ENCODE data around the gene MOB1A.

Gene MOB1A

GRCh38 chr2:74147727-74148456, 30.8 kb downstream of the MOB1A start, which contains the start of gene BOLA3:
TSS of gene BOLA3 (minus strand) at chr2:74147912. CDS start at chr2:74147874, 38 bp downstream.
- CTCF ChIA-PET = interaction anchor here (0.6 to 13.0 kb wide), 29 partner anchors 8 to 332 kb away, joined by 3 to 221 read pairs (median 3); partner anchors contain the start of genes MOB1A, MTHFD2 and STAMBP
- POLR2A ChIA-PET = interaction anchor here (0.9 kb wide), 1 partner anchor 31 kb away, joined by 4 read pairs; the partner anchor contains the start of gene MOB1A
- TF ChIP-seq, protein P1, sequence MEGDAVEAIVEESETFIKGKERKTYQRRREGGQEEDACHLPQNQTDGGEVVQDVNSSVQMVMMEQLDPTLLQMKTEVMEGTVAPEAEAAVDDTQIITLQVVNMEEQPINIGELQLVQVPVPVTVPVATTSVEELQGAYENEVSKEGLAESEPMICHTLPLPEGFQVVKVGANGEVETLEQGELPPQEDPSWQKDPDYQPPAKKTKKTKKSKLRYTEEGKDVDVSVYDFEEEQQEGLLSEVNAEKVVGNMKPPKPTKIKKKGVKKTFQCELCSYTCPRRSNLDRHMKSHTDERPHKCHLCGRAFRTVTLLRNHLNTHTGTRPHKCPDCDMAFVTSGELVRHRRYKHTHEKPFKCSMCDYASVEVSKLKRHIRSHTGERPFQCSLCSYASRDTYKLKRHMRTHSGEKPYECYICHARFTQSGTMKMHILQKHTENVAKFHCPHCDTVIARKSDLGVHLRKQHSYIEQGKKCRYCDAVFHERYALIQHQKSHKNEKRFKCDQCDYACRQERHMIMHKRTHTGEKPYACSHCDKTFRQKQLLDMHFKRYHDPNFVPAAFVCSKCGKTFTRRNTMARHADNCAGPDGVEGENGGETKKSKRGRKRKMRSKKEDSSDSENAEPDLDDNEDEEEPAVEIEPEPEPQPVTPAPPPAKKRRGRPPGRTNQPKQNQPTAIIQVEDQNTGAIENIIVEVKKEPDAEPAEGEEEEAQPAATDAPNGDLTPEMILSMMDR (IDR thresholded peaks at IDR 0.05; ENCODE audit: insufficient read depth, low read length, missing control alignments) = peak; percentile 63
- no peak for DNase-seq (ENCODE audit: low read depth, low spot score)
- H3K4me3 ChIP-seq (ENCODE audit: low read depth, low read length) = peak within 1 kb of the TSS; percentile 74

DNA sequence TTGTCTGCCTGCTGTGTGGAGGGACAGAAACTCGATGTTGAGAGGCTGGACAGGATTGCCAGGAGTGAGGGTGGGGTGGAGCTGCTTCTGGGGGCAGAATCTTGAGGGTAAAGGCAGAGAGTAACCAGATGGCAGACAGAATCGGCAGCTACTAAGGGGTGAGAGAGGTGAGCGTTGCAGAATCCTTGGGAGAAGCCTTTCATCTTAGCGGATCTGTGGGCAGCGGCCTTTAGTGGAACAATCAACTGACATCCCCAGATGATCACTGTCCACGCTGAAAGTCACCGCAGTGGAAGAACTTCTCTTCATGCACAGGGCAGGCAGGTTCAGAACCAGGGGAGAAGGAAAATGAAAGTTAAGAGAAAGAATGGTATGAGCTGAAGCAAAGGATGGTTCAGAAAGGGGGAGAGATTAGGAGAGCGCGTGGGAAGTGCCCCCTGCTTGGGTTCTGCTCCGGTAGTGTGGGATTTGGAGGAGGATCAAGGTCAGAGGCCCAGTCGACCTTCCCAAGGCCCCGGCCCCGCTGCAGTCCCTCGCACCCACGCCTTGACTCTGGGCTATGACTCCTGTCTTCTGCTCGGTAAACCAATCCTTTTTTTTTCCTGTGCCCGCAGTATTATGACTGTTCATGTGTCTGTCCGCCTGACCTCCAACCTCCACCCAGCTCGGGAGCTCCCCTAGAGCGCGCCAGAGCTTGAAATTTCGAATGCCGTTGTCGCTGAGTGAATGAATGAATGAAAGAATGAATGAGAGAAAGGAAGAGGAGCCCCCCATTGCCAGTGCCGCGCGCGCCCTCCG, 31.6 kb downstream of the MOB1A start:
- CTCF ChIA-PET = interaction anchor here (0.6 to 13.0 kb wide), 24 partner anchors 9 to 331 kb away, joined by 3 to 221 read pairs (median 4); partner anchors contain the start of genes MOB1A, MTHFD2 and STAMBP
- DNase-seq (ENCODE audit: low read depth, low spot score) = no peak
- TF ChIP-seq, protein P1 (IDR thresholded peaks at IDR 0.05; ENCODE audit: insufficient read depth, low read length, missing control alignments) = no peak
- peak overlapping the region; percentile 74 for H3K4me3 ChIP-seq (ENCODE audit: low read depth, low read length)
- POLR2A ChIA-PET = no interaction called here

GRCh38 chr2:74142340-74142739, 36.3 kb downstream of the MOB1A start:
- TF ChIP-seq, protein P1 (IDR thresholded peaks at IDR 0.05; ENCODE audit: insufficient read depth, low read length, missing control alignments) = no peak
- DNase-seq (ENCODE audit: low read depth, low spot score) = no peak
- ChIA-PET CTCF (interaction anchor here (0.8 to 1.0 kb wide), 2 partner anchors 8 to 318 kb away, joined by 3 to 4 read pairs; no protein-coding TSS in a partner anchor), POLR2A (no interaction called here)
- no peak overlapping the region for H3K4me3 ChIP-seq (ENCODE audit: low read depth, low read length)

- ChIA-PET POLR2A (no interaction called here), CTCF (interaction anchor here (0.9 to 4.7 kb wide), 4 partner anchors 10 to 315 kb away, joined by 3 to 28 read pairs (median 4); partner anchors contain the start of gene BOLA3)
- TF ChIP-seq, protein P1 (IDR thresholded peaks at IDR 0.05; ENCODE audit: insufficient read depth, low read length, missing control alignments) = no peak
- DNase-seq (ENCODE audit: low read depth, low spot score) = no peak
- H3K4me3 ChIP-seq (ENCODE audit: low read depth, low read length) = no peak overlapping the region
Observed at GRCh38 chr2:74138600-74139323, 39.9 kb downstream of the MOB1A start.

DNA sequence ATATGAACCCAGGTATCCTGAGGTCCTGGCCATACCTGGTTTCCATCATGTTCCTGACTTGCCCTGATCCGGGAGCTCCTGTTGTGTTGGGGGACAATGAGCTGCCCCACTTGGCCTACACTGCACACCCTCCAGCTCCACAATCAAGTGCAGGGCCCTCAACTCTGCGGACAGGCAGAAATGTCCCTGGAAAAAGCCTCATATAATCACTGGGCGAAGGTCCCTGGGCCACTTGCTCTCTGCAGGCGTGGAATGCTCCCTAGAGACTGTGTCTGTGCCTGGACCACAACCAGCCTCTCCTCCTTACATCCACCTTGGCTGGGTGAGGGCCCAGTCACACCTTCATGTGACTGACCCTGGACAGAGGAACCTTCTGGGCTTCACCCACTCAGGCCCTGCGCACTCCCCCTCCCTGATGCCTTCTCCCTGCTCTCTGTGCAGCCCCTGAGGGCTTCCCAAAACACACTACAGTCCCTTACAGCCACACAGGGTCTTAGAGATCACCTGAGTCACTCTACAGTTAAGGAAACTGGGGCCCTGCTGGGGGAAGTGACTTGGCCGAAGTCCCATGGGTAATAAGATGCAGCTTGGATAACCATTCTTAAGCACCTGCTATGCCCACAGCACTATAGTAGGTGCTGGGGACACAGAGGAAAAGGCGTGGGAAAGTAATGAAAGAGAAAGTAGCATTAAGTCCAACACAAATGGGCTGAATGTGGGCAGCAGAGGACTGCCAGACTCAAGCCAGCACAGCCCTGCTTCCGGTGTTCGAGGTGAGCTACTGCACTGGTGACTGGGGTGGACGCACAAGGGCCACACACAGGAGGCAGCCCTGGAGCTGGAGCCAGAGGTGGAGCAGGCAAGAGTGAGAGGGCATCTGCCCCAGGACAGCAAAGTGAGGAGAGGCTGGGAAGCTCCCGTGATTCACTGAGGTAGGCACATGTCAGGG, 40.8 kb downstream of the MOB1A start:
- no peak for DNase-seq (ENCODE audit: low read depth, low spot score)
- POLR2A ChIA-PET = no interaction called here

More for the DNA sequence above, 40.8 kb downstream of the MOB1A start:
- TF ChIP-seq, protein P1 (IDR thresholded peaks at IDR 0.05; ENCODE audit: insufficient read depth, low read length, missing control alignments) = no peak
- CTCF ChIA-PET = interaction anchor here (1.5 to 4.7 kb wide), 2 partner anchors 11 to 14 kb away, joined by 4 to 28 read pairs; partner anchors contain the start of gene BOLA3
- H3K4me3 ChIP-seq (ENCODE audit: low read depth, low read length) = no peak overlapping the region

All from AG04449 (cell line).